K562 (cell line): Measurements from ENCODE around the gene SLC8A1. TPM values are rescaled to one million over a fixed set of nuclear protein-coding genes. Genes with fewer than 3 reads are reported as not detected.

Experiments used
- ATAC-seq: fragments of 200-7000 bp; cut with Tn5 transposase; 3 replicates; pipeline ENCODE4 v1.9.1; 2020; ENCODE audit warnings: moderate library complexity
- BruUV-seq: library from RNA; stranded (reverse); fragments of 400-500 nt; replicated peaks from 2 replicates; lab custom pipeline; 2021; lab: Mats Ljungman, UMichigan
- CTCF ChIA-PET: fragments of 300-600 bp; formaldehyde crosslinking; extraction: SDS; loops from one replicate; lab custom pipeline; 2021; ENCODE audit warnings: low intra/inter-chr PET ratio; lab: Yijun Ruan, JAX
- POLR2A ChIA-PET: fragments of 300-600, 350-650 bp; sonication (Branson Sonifier 250); formaldehyde crosslinking; extraction: SDS; loops from one replicate; lab custom pipeline; 2021; ENCODE audit warnings: antibody characterized with exemption, inconsistent platforms; lab: Yijun Ruan, JAX
- DNase-seq, 4 experiments: peaks; one replicate each; pipeline versions ENCODE4 v3.0.0 to v3.0.0-alpha.2; 2011 to 2018; ENCODE audit warnings: low spot score in 3 of 4, mixed read lengths in 3 of 4; ENCODE audit errors: extremely low read depth in 1 of 4
- FAIRE-seq: peaks from 2 replicates; lab custom pipeline; 2011; peaks lifted over from hg19 to GRCh38; lab: Jason Lieb, UNC
- H2AFZ ChIP-seq: 2 replicates; pipeline ENCODE4 v1.6.0; 2011; ENCODE audit warnings: low read depth, low read length, control low read depth, inconsistent platforms
- H3K27ac ChIP-seq: fragments of 200-600 bp; 3 replicates; pipeline ENCODE4 v1.8.0; 2011; ENCODE audit warnings: low read depth, mild to moderate bottlenecking, control low read depth, inconsistent platforms, low read length, moderate library complexity, mixed read lengths; ENCODE audit errors: extremely low read depth
- H3K27me3 ChIP-seq, 2 experiments: fragments of 300-600 bp in 1 of 2; 2 replicates in 1 of 2; 3 replicates in 1 of 2; pipeline versions ENCODE4 v1.6.0 to v1.8.0; 2011; ENCODE audit warnings: inconsistent platforms in 2 of 2, low read length in 2 of 2, mild to moderate bottlenecking in 1 of 2, mixed read lengths in 1 of 2, moderate library complexity in 1 of 2; ENCODE audit not compliant: control insufficient read depth in 2 of 2, insufficient read depth in 2 of 2
- H3K36me3 ChIP-seq: fragments of 300-600 bp; 3 replicates; pipeline ENCODE4 v1.8.0; 2011; ENCODE audit warnings: mild to moderate bottlenecking, low read length, inconsistent platforms; ENCODE audit not compliant: control insufficient read depth, insufficient read depth
- H3K4me1 ChIP-seq, 2 experiments: fragments of 200-600 bp in 1 of 2; replicated peaks in 1 of 2; 2 replicates in 1 of 2; 3 replicates in 1 of 2; pipeline versions ENCODE4 v1.5.1 to v1.8.0; 2011; ENCODE audit warnings: inconsistent platforms in 2 of 2, low read length in 2 of 2, mild to moderate bottlenecking in 1 of 2, mixed read lengths in 1 of 2, moderate library complexity in 1 of 2; ENCODE audit not compliant: control insufficient read depth in 2 of 2, insufficient read depth in 2 of 2
- H3K4me2 ChIP-seq: 2 replicates; pipeline ENCODE4 v1.6.1; 2011; ENCODE audit warnings: low read length, control low read depth, inconsistent platforms, mixed read lengths; ENCODE audit not compliant: insufficient read depth
- H3K4me3 ChIP-seq: fragments of 200-600 bp; sonication (generic), shearing (Covaris generic); 2 replicates; pipeline ENCODE4 v1.5.1; 2016; ENCODE audit warnings: control low read depth, inconsistent platforms
- H3K79me2 ChIP-seq: fragments of 200-600 bp; 3 replicates; pipeline ENCODE4 v1.8.0; 2011; ENCODE audit warnings: low read length, inconsistent platforms; ENCODE audit not compliant: control insufficient read depth, insufficient read depth
- H3K9ac ChIP-seq, 2 experiments: 2 replicates each; pipeline versions ENCODE4 v1.6.0 to v1.6.1; 2011; ENCODE audit warnings: low read depth in 2 of 2, low read length in 2 of 2, control low read depth in 1 of 2, inconsistent platforms in 1 of 2, mild to moderate bottlenecking in 1 of 2, mixed read lengths in 1 of 2; ENCODE audit not compliant: insufficient read depth in 1 of 2
- H3K9me1 ChIP-seq: one replicate; pipeline ENCODE4 v1.6.0; 2011; ENCODE audit warnings: inconsistent platforms, mild to moderate bottlenecking, low read length, moderate library complexity; ENCODE audit not compliant: control insufficient read depth, insufficient read depth
- H3K9me3 ChIP-seq: replicated peaks from 2 replicates; pipeline ENCODE4 v1.5.1; 2011; ENCODE audit warnings: low read depth, low read length, inconsistent platforms; ENCODE audit not compliant: control insufficient read depth, insufficient read depth
- H4K20me1 ChIP-seq: replicated peaks from 2 replicates; pipeline ENCODE4 v1.6.1; 2011; ENCODE audit warnings: low read length, inconsistent platforms, mixed read lengths; ENCODE audit not compliant: control insufficient read depth, insufficient read depth
- PBX2 ChIP-seq, 2 experiments: IDR thresholded peaks in 1 of 2; conservative IDR thresholded peaks in 1 of 2; 2 replicates each; pipeline ENCODE4 v1.6.1; 2016; ENCODE audit warnings: low read depth in 2 of 2, mild to moderate bottlenecking in 1 of 2, missing compliant biosample characterization in 1 of 2, missing genetic modification characterization in 1 of 2, moderate library complexity in 1 of 2
- ZBTB11 ChIP-seq, 3 experiments: fragments of 200-800 bp in 1 of 3; fragments of 250-450 bp in 1 of 3; fragments of 450-650 bp in 1 of 3; sonication (Bioruptor Pico) in 1 of 3; sonication (Bioruptor generic) in 1 of 3; formaldehyde crosslinking in 1 of 3; IDR thresholded peaks; 2 replicates each; pipeline versions ENCODE4 v1.6.1 to v1.8.0; 2016 to 2022; ENCODE audit warnings: mild to moderate bottlenecking in 2 of 3, missing genetic modification characterization in 2 of 3, missing compliant biosample characterization in 1 of 3, moderate library complexity in 1 of 3
- WGBS: fragments of 100-300 bp; shearing (Covaris generic); methylation state at CpG from one replicate; pipeline ENCODE4 v1.1.6; 2016; ENCODE audit warnings: low coverage, mixed read lengths; ENCODE audit not compliant: insufficient coverage; ENCODE audit errors: missing lambda C conversion rate; 5-methylcytosine and 5-hydroxymethylcytosine counted together
- in situ Hi-C: fragments of 300-500 bp; cut with MboI; formaldehyde crosslinking; loops from 4 replicates; pipeline ENCODE4 v1.15.0; 2018; ENCODE audit warnings: inconsistent platforms, mixed read lengths
- intact Hi-C: fragments of 100-400 bp; cut with micrococcal nuclease; formaldehyde crosslinking; loops from 2 replicates; pipeline ENCODE4 v1.14.2; 2022
- polyA plus RNA-seq, 8 experiments: library from polyadenylated mRNA; depleted of rRNA in 4 of 8; stranded (reverse) in 5 of 8; unstranded in 3 of 8; fragments of >200 nt; fragmentation: Nextera tagmentation in 2 of 8; fragmentation: Illumina TruSeq in 1 of 8; extraction: Ambion mirVana in 2 of 8; extraction: Trizol in 1 of 8; gene quantifications; 2 replicates each; pipeline versions ENCODE4 v1.2.1 to v1.2.3, GENCODE V29; 2011 to 2014; ENCODE audit warnings: inconsistent platforms in 1 of 8, missing spikeins in 1 of 8
- total RNA-seq, 7 experiments: library from RNA; depleted of rRNA in 6 of 7; stranded (reverse); fragments of >200 nt in 6 of 7; fragmentation: Illumina TruSeq in 2 of 7; extraction: Trizol in 2 of 7; gene quantifications; 2 replicates each; pipeline versions ENCODE4 v1.2.1 to v1.2.3, GENCODE V29; 2011 to 2021; ENCODE audit warnings: low replicate concordance in 1 of 7

Gene SLC8A1
- total and polyA plus RNA-seq, 9 of the 15 experiments (the other 6 are each of a cell fraction or from before 2014, with no cell fraction given): not detected

- no peak for TF ChIP-seq ZBTB11 (CRISPR knock-in tag; IDR thresholded peaks at IDR 0.05)
Observed at GRCh38 chr2:40416486-40416885, 35.4 kb downstream of the SLC8A1 start (continued).

- H3K27ac ChIP-seq: no peak overlapping the region
- no peaks in the 10 kb centered on the region for H3K27me3 ChIP-seq
- peaks cover 2% of the 10 kb centered on the region; the same call in 1 of the 2 replicates for H3K9me3 ChIP-seq
- BruUV-seq: no TSS peak
- no peak for FAIRE-seq
- H2AFZ ChIP-seq: no peak overlapping the region
- intact Hi-C loops: no loop called here
- ChIA-PET POLR2A (no interaction called here), CTCF (no interaction called here)
- TF ChIP-seq PBX2 (CRISPR knock-in tag; IDR thresholded peaks at IDR 0.05; ENCODE audit: low read depth) (no peak), PBX2 (tag; conservative IDR thresholded peaks at IDR 0.05; ENCODE audit: low read depth) (no peak)
- H3K9me1 ChIP-seq: no peaks in the 10 kb centered on the region
- no peaks in the 10 kb centered on the region for H3K4me1 ChIP-seq
- H3K36me3 ChIP-seq: no peaks in the 10 kb centered on the region
- no peak for ATAC-seq
- H3K4me2 ChIP-seq: no peak overlapping the region
- H3K79me2 ChIP-seq: no peaks in the 10 kb centered on the region
- no peak overlapping the region for H3K9ac ChIP-seq
- no peak for DNase-seq
- in situ Hi-C loops: no loop called here
- 3% methylated on average over 2 of the region's 2 CpGs for WGBS
- H3K4me3 ChIP-seq: no peak overlapping the region
- H4K20me1 ChIP-seq: no peaks in the 10 kb centered on the region
Observed at GRCh38 chr2:40415391-40415790, 36.5 kb downstream of the SLC8A1 start.
